Prostate gland (tissue), 2 donors: Measurements from ENCODE around the gene UVRAG. TPM values are rescaled to one million over a fixed set of nuclear protein-coding genes. Genes with fewer than 3 reads are reported as not detected.

ENCODE experiments used
- DNase-seq: peaks from one replicate; pipeline ENCODE4 v3.0.0-alpha.2; 2019; ENCODE audit warnings: low spot score
- H3K27ac ChIP-seq, 2 donors: fragments of 200-600 bp; sonication (generic); 2 replicates each; pipeline ENCODE4 v1.5.1; 2017 to 2019
- H3K27me3 ChIP-seq: fragments of 200-600 bp; sonication (generic); replicated peaks from 2 replicates; pipeline ENCODE4 v1.5.1; 2019; ENCODE audit not compliant: insufficient read depth
- H3K36me3 ChIP-seq, 2 donors: fragments of 200-600 bp; sonication (generic); 1 replicate in 1 of 2; 2 replicates in 1 of 2; pipeline versions ENCODE4 v1.5.1 to v1.8.1; 2017 to 2019
- H3K4me1 ChIP-seq: fragments of 200-600 bp; sonication (generic); replicated peaks from 2 replicates; pipeline ENCODE4 v1.5.1; 2019
- H3K4me3 ChIP-seq, 2 donors: fragments of 200-600 bp; sonication (generic); 2 replicates each; pipeline ENCODE4 v1.5.1; 2017 to 2019
- H3K9me3 ChIP-seq: fragments of 200-600 bp; sonication (generic); 2 replicates; pipeline ENCODE4 v1.5.1; 2017
- POLR2A ChIP-seq: fragments of 450-650 bp; IDR thresholded peaks from one replicate; pipeline ENCODE4 v1.6.1; 2016; ENCODE audit warnings: antibody characterized with exemption, mild to moderate bottlenecking
- POLR2AphosphoS5 ChIP-seq: sonication (generic); formaldehyde crosslinking; IDR thresholded peaks from one replicate; pipeline ENCODE4 v1.6.1; 2017; ENCODE audit warnings: antibody characterized with exemption
- WGBS: methylation state at CpG from one replicate; pipeline ENCODE4 v1.1.5; 2018; 5-methylcytosine and 5-hydroxymethylcytosine counted together
- intact Hi-C: fragments of 100-400 bp; cut with DNase I; formaldehyde crosslinking; loops from one replicate; pipeline ENCODE4 v1.14.2; 2022
- total RNA-seq, 2 donors: library from RNA; depleted of rRNA; stranded (reverse); fragments of >200 nt; gene quantifications; one replicate each; pipeline ENCODE4 v1.1.0, GENCODE V29; 2016
- TF ChIP-seq, protein P1 (sequence below), 4 experiments: fragments of 200-600 bp in 2 of 4; fragments of 450-650 bp in 2 of 4; sonication (generic) in 2 of 4; IDR thresholded peaks; 1 replicate in 3 of 4; 2 replicates in 1 of 4; pipeline ENCODE4 v1.5.1; 2016 to 2019; ENCODE audit warnings: antibody characterized with exemption in 4 of 4, mild to moderate bottlenecking in 2 of 4, moderate library complexity in 2 of 4

UVRAG gene
- total RNA-seq, 2 donors from 2014 or later, result 13.9 to 25.2 TPM

DNA sequence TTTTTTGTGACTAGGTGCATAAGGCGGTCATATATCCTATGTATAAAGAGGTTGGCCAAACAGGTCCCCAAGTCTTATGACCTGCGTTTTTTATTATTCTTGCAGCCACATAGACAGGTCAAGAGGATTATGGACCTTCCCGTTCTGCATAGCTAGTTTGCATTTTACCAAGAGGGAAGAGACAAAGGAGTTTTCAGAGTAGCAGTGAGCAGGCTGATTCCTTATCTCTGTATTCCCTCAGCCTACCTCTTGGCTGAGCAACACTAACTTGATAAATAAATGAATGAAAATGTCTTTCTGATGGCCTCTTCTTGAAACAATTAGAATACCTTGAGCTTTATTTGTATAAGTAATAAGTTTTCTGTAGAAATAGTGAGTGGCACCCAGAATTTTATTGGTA, 210.8 kb downstream of the UVRAG start:
- WGBS, result 94% methylated on average over 3 of the region's 3 CpGs

DNA sequence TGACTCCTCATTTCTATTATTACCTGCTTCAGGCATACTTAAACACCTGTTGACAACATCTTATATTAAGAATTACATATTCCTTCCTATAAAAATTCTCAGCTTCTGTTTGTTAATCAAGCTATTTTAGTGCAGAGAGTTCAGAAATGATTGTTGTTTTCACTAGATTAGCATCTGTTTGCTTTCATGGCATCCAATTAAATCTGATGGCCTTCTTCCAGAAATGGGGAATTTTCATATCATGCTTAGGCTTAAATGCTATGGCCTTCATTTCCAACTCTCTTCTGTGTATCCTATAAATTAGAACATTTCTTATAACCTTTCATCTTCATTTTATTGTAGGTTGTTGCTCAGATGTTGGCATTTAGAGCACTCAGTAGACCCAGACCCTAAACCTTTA, 211.3 kb downstream of the UVRAG start:
- H3K36me3 ChIP-seq, result no peaks in the 10 kb centered on the region
- H3K9me3 ChIP-seq, result no peaks in the 10 kb centered on the region
- no peaks in the 10 kb centered on the region for H3K4me1 ChIP-seq
- no peak overlapping the region for H3K27ac ChIP-seq
- H3K27me3 ChIP-seq, result no peaks in the 10 kb centered on the region
- no peak overlapping the region for H3K4me3 ChIP-seq
- TF ChIP-seq POLR2AphosphoS5, result no peak
- TF ChIP-seq, protein P1, sequence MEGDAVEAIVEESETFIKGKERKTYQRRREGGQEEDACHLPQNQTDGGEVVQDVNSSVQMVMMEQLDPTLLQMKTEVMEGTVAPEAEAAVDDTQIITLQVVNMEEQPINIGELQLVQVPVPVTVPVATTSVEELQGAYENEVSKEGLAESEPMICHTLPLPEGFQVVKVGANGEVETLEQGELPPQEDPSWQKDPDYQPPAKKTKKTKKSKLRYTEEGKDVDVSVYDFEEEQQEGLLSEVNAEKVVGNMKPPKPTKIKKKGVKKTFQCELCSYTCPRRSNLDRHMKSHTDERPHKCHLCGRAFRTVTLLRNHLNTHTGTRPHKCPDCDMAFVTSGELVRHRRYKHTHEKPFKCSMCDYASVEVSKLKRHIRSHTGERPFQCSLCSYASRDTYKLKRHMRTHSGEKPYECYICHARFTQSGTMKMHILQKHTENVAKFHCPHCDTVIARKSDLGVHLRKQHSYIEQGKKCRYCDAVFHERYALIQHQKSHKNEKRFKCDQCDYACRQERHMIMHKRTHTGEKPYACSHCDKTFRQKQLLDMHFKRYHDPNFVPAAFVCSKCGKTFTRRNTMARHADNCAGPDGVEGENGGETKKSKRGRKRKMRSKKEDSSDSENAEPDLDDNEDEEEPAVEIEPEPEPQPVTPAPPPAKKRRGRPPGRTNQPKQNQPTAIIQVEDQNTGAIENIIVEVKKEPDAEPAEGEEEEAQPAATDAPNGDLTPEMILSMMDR (IDR thresholded peaks at IDR 0.05), result no peak
- no peak for TF ChIP-seq POLR2A
- intact Hi-C loops, result no loop called here
- no peak for DNase-seq

More for the DNA sequence above, 210.8 kb downstream of the UVRAG start:
- Histone ChIP-seq H3K4me3 (no peak overlapping the region), H3K27ac (no peak overlapping the region), H3K9me3 (no peaks in the 10 kb centered on the region), H3K4me1 (no peaks in the 10 kb centered on the region), H3K27me3 (no peaks in the 10 kb centered on the region), H3K36me3 (no peaks in the 10 kb centered on the region)
- TF ChIP-seq POLR2AphosphoS5 (no peak), POLR2A (no peak)
- TF ChIP-seq, protein P1 (IDR thresholded peaks at IDR 0.05), result no peak
- intact Hi-C loops, result no loop called here
- DNase-seq, result no peak

DNA sequence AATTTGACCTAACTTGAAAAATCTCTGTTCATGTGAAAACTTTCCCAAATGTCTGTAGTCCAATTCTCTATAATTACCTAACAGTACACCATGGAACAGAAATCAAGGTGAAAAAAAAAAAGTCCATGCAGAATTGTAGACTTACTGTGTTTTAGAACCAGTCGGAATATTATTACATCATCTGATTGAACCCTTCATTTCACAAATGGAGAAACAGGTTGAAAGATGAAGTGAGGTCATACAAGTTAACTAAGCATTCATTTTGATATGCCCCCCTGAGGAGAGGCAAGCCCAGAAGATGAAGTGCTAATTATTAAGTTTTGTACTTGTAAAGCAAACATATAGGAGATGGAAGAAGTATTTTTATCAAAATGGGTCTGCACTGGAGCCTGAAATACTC, 211.9 kb downstream of the UVRAG start:
- no peak for DNase-seq
- Histone ChIP-seq H3K9me3 (no peaks in the 10 kb centered on the region), H3K4me3 (no peak overlapping the region), H3K4me1 (no peaks in the 10 kb centered on the region), H3K27ac (no peak overlapping the region), H3K27me3 (no peaks in the 10 kb centered on the region), H3K36me3 (no peaks in the 10 kb centered on the region)
- TF ChIP-seq POLR2AphosphoS5, result no peak
- WGBS, result 100% methylated on average over 1 of the region's 1 CpG
- intact Hi-C loops, result no loop called here

DNA sequence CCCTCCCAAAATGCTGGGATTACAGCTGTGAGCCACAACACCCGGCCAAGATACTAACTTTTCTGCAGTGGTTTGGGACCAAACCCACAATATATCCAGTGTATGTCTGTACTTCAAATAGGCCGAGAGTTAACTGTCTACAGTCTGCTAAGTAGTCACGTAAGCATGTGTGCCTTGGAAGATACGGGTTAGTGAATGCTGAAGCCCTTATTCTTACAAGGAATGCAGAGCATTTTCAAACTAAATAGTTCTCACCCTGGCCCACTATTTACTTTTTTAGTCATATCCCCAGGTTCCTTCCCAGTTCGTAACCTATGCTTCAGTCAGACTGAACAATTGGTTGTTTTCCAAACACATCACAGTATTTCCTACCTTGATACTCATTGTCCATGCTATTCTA, 215.3 kb downstream of the UVRAG start:
- DNase-seq, result no peak
- no peak overlapping the region for H3K4me3 ChIP-seq
- H3K4me1 ChIP-seq, result no peaks in the 10 kb centered on the region
- H3K9me3 ChIP-seq, result no peaks in the 10 kb centered on the region
- WGBS, result 74% methylated on average over 5 of the region's 5 CpGs
- no peak overlapping the region for H3K27ac ChIP-seq
- TF ChIP-seq, protein P1 (IDR thresholded peaks at IDR 0.05), result no peak
- TF ChIP-seq POLR2A (no peak), POLR2AphosphoS5 (no peak)
- intact Hi-C loops, result no loop called here
- no peaks in the 10 kb centered on the region for H3K27me3 ChIP-seq
- no peaks in the 10 kb centered on the region for H3K36me3 ChIP-seq

DNA sequence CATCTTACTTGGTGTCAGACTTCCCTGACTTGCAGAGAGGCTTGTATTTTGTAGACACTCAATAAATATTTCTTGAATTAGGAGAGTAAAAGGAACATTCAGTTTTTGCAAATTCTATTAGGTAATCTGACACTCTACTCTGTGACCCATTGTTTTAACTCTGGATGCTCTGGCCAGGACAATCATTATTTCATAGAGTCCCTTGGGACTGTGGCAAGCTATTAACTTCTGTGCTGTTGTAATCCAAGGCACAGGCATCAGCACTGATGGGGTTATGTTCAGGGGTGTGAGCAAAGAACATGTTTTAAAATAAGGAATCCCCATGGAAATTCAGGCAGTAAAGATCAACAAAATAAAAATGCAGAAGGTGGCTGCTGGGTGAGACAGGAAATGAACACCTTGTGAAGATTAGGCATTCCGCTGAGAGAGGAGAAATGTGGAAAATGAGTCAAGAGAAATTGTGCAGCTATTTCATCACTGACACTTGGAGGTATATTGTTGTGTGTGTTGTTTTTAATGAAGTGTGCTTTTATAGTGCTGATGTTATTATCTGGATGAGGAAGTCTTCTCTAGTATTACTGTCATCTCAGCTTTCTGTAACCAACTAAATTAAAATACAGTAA, 216.1 kb downstream of the UVRAG start:
- H3K27ac ChIP-seq, result no peak overlapping the region
- no peaks in the 10 kb centered on the region for H3K9me3 ChIP-seq
- H3K4me3 ChIP-seq, result no peak overlapping the region
- no peaks in the 10 kb centered on the region for H3K36me3 ChIP-seq
- WGBS, result 75% methylated on average over 1 of the region's 1 CpG
- H3K4me1 ChIP-seq, result no peaks in the 10 kb centered on the region
- H3K27me3 ChIP-seq, result no peaks in the 10 kb centered on the region
- no peak for DNase-seq
- TF ChIP-seq POLR2AphosphoS5, result no peak
- no peak for TF ChIP-seq POLR2A
- TF ChIP-seq, protein P1 (IDR thresholded peaks at IDR 0.05), result no peak
- intact Hi-C loops, result no loop called here
